ENCODE measurements around the gene MEIOB.

Gene MEIOB

DNA sequence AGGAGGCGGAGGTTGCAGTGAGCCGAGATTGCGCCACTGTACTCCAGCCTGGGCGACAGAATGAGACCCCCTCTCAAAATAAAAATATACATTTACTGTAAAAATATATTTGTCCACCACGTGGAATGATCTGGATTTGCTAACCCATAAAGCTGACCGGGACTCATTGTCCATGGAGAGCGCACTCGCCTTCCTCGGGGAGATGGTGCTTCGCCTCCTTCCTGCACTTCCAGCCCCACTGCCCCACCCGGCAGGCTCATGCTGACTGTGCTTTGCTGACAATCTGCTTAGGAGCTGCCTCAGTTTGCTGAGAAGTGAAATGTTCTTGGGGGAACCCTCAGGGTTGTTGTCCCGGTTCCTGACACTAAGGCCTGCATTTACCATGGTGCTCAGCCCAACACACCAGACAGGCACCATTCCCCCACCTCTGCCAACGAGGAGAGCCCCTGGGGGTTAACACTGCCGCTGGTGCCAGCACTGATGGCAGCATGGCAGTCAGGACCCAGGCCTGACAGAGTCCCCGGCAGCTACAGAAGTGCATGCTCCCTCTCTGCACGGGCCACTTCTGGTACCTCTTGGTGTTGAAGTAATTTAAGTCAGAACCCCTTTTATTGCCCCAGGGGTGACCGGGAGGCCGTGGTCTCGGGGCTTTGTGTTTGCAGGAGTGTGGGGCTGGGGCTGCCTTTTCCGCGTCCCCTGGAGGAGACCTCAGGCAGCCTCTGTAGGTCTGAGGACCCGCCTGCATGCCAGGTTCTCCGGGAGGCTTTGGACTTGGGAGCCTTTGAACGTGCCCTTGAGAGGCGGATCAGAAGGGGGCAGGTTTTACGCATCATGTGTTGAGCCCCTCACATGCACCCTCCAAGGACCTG, 86.8 kb downstream of the MEIOB start:
- DNase-seq: no peak

All from CD4-positive, alpha-beta T cell treated with Interleukin-17A for 1 hour (primary cell).